ENCODE data around the gene SNX21.
"Not testable (repeated sequence)": the region's sequence is repeated elsewhere in the genome, so short reads cannot be mapped to it uniquely, and the experiment has no call there.

Gene SNX21

DNA sequence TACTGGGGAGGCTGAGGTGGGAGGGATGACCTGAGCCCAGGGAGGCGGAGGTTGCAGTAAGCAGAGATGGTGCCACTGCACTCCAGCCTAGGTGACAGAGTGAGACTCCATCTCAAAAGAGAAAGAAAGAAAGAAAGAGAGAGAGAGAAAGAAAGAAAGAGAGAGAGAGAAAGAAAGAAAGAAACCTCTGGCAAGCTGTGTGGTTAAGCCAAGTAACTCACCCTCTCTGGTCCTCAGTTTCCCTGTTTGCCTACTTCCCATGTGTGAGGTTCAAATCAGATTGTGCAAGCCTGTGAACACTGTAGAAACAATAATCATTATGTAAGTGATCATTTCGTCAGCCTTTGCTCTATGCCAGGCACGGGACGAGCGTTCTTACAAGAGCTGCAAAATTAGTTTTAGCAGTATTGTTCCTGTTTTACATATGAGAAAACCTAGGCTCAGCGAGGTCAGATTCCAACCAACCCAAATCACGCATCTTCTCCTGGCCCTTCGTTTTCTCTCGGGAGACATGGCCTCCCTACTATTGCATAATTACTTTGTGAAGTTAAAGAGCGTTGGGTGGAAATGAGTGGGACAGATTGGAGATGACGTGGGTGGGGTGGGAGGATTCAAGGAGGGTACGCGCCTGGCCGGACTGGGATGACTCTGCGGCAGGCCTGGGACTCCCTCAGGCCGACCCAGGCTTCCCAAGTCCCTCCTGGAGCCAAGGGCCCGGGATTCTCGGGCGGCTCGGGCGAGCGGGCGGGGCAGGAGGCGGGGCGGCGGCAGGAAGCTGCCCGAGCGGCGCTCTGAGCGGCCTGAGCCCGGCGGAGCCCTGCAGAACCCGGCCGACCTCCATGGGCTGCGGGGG is at the start of gene SNX21:
TSS of gene SNX21 (plus strand) at position 770 of the 853 bp plus-strand sequence. CDS start 121 bp downstream, outside the sequence.
- H3K27ac ChIP-seq (ENCODE audit: low read depth, low read length): peak within 1 kb of the TSS; percentile 94
- H3K27me3 ChIP-seq (ENCODE audit: control insufficient read depth in 5 of 5, insufficient read depth in 4 of 5, low read length in 5 of 5): no peaks in the 10 kb centered on the region
- peaks cover 6 to 58% (median 51%) of the 10 kb centered on the region in 5 donors for H3K4me1 ChIP-seq (ENCODE audit: control insufficient read depth in 5 of 5, insufficient read depth in 5 of 5, low read length in 5 of 5)

GRCh38 chr20:45788351-45788750 is 45.2 kb upstream of the SNX21 start:
- Histone ChIP-seq H3K36me3 (ENCODE audit: control insufficient read depth in 5 of 5, insufficient read depth in 5 of 5, low read length in 5 of 5) (no peaks in the 10 kb centered on the region), H3K4me1 (ENCODE audit: control insufficient read depth in 5 of 5, insufficient read depth in 5 of 5, low read length in 5 of 5) (peaks cover 3 to 17% (median 14%) of the 10 kb centered on the region in 5 donors), H3K27ac (ENCODE audit: low read depth, low read length) (no peak overlapping the region), H3K4me3 (ENCODE audit: low read depth in 1 of 5, low read length in 5 of 5) (no peak overlapping the region), H3K9me3 (ENCODE audit: control insufficient read depth in 5 of 5, low read length in 5 of 5) (no peaks in the 10 kb centered on the region), H3K27me3 (ENCODE audit: control insufficient read depth in 5 of 5, insufficient read depth in 4 of 5, low read length in 5 of 5) (peaks cover 0 to 2% (median 0%) of the 10 kb centered on the region in 5 donors), H3K9ac (ENCODE audit: low read length in 5 of 5) (no peak overlapping the region)

More for the DNA sequence above, at the start of gene SNX21:
- Histone ChIP-seq H3K9ac (ENCODE audit: low read length in 5 of 5) (peak within 1 kb of the TSS; percentile 72 to 90 (median 89)), H3K4me3 (ENCODE audit: low read depth in 1 of 5, low read length in 5 of 5) (peak within 1 kb of the TSS; percentile 71 to 85 (median 83)), H3K9me3 (ENCODE audit: control insufficient read depth in 5 of 5, low read length in 5 of 5) (no peaks in the 10 kb centered on the region), H3K36me3 (ENCODE audit: control insufficient read depth in 5 of 5, insufficient read depth in 5 of 5, low read length in 5 of 5) (peaks cover 0 to 10% (median 0%) of the 10 kb centered on the region in 5 donors)

DNA sequence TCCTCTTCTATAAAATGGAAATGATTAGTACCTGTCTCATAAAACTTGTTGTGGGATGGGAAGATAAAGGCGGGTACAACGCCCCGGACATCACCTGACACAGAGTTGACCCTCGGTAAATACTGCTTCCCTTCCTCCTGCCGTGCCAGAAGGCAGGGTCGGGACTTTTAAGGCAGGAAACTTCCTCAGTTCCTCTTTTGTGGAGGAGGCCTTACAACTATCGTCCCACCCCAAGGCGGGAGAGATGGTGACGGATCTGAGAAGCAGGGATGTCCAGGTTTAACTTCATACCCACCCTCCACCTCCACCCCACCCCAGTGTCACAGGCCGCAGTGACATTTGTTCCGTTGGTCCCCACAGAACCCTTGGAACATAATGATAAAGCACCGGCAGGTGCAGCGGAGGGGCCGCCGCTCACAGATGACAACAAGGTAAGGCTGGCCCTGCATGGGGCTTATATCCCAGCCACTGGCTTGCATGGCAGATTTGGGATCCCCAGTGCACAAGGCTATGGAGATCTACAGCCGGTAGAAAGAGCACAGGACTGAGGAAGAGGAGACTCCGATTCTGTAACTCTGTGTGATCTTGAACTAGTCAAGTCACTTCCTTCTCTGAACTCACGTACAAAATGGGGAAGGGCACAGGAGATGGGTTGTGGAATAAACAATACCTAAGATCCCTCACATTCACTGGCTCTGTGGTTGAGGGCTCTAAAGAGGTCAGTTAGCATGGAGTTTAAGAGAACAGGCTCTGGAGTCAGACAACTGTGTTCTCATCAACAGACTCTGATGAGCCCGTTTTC is 41.1 kb upstream of the SNX21 start:
- peaks cover 3 to 17% (median 14%) of the 10 kb centered on the region in 5 donors for H3K4me1 ChIP-seq (ENCODE audit: control insufficient read depth in 5 of 5, insufficient read depth in 5 of 5, low read length in 5 of 5)
- peaks cover 10 to 33% (median 28%) of the 10 kb centered on the region in 5 donors for H3K36me3 ChIP-seq (ENCODE audit: control insufficient read depth in 5 of 5, insufficient read depth in 5 of 5, low read length in 5 of 5)
- peak overlapping the region; percentile 88 for H3K27ac ChIP-seq (ENCODE audit: low read depth, low read length)
- H3K27me3 ChIP-seq (ENCODE audit: control insufficient read depth in 5 of 5, insufficient read depth in 4 of 5, low read length in 5 of 5): no peaks in the 10 kb centered on the region
- H3K9me3 ChIP-seq (ENCODE audit: control insufficient read depth in 5 of 5, low read length in 5 of 5): no peaks in the 10 kb centered on the region
- peak overlapping the region; percentile 75 to 98 (median 95) for H3K9ac ChIP-seq (ENCODE audit: low read length in 5 of 5)
- peak overlapping the region; percentile 73 to 90 (median 89) for H3K4me3 ChIP-seq (ENCODE audit: low read depth in 1 of 5, low read length in 5 of 5)

GRCh38 chr20:45796337-45797065 is 37.1 kb upstream of the SNX21 start:
- H3K36me3 ChIP-seq (ENCODE audit: control insufficient read depth in 5 of 5, insufficient read depth in 5 of 5, low read length in 5 of 5): peaks cover 13 to 41% (median 35%) of the 10 kb centered on the region in 5 donors
- no peak overlapping the region for H3K9ac ChIP-seq (ENCODE audit: low read length in 5 of 5)

DNA sequence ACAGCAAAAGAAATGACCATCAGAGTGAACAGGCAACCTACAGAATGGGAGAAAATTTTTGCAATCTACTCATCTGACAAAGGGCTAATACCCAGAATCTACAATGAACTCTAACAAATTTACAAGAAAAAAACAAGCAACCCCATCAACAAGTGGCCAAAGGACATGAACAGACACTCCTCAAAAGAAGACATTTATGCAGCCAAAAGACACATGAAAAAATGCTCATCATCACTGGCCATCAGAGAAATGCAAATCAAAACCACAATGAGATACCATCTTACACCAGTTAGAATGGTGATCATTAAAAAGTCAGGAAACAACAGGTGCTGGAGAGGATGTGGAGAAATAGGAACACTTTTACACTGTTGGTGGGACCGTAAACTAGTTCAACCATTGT is 36.1 kb upstream of the SNX21 start:
- not testable (repeated sequence) for H3K27me3 ChIP-seq (ENCODE audit: control insufficient read depth in 5 of 5, insufficient read depth in 4 of 5, low read length in 5 of 5); H3K4me1 ChIP-seq (ENCODE audit: control insufficient read depth in 5 of 5, insufficient read depth in 5 of 5, low read length in 5 of 5); H3K4me3 ChIP-seq (ENCODE audit: low read depth in 1 of 5, low read length in 5 of 5); H3K9me3 ChIP-seq (ENCODE audit: control insufficient read depth in 5 of 5, low read length in 5 of 5); H3K9ac ChIP-seq (ENCODE audit: low read length in 5 of 5); H3K27ac ChIP-seq (ENCODE audit: low read depth, low read length)
- peaks cover 18 to 51% (median 45%) of the 10 kb centered on the region in 5 donors for H3K36me3 ChIP-seq (ENCODE audit: control insufficient read depth in 5 of 5, insufficient read depth in 5 of 5, low read length in 5 of 5)

More at GRCh38 chr20:45796337-45797065, 37.1 kb upstream of the SNX21 start:
- Histone ChIP-seq H3K4me1 (ENCODE audit: control insufficient read depth in 5 of 5, insufficient read depth in 5 of 5, low read length in 5 of 5) (peaks cover 3 to 14% (median 13%) of the 10 kb centered on the region in 5 donors), H3K4me3 (ENCODE audit: low read depth in 1 of 5, low read length in 5 of 5) (no peak overlapping the region), H3K27me3 (ENCODE audit: control insufficient read depth in 5 of 5, insufficient read depth in 4 of 5, low read length in 5 of 5) (no peaks in the 10 kb centered on the region), H3K9me3 (ENCODE audit: control insufficient read depth in 5 of 5, low read length in 5 of 5) (no peaks in the 10 kb centered on the region), H3K27ac (ENCODE audit: low read depth, low read length) (no peak overlapping the region)

GRCh38 chr20:45797955-45798354 is 35.6 kb upstream of the SNX21 start:
- H3K4me3 ChIP-seq (ENCODE audit: low read depth in 1 of 5, low read length in 5 of 5); H3K27me3 ChIP-seq (ENCODE audit: control insufficient read depth in 5 of 5, insufficient read depth in 4 of 5, low read length in 5 of 5); H3K4me1 ChIP-seq (ENCODE audit: control insufficient read depth in 5 of 5, insufficient read depth in 5 of 5, low read length in 5 of 5); H3K9me3 ChIP-seq (ENCODE audit: control insufficient read depth in 5 of 5, low read length in 5 of 5); H3K27ac ChIP-seq (ENCODE audit: low read depth, low read length); H3K9ac ChIP-seq (ENCODE audit: low read length in 5 of 5): not testable (repeated sequence)
- H3K36me3 ChIP-seq (ENCODE audit: control insufficient read depth in 5 of 5, insufficient read depth in 5 of 5, low read length in 5 of 5): peaks cover 21 to 56% (median 49%) of the 10 kb centered on the region in 5 donors

- Histone ChIP-seq H3K27ac (ENCODE audit: low read depth, low read length) (no peak overlapping the region), H3K36me3 (ENCODE audit: control insufficient read depth in 5 of 5, insufficient read depth in 5 of 5, low read length in 5 of 5) (peaks cover 30 to 62% (median 56%) of the 10 kb centered on the region in 5 donors)
Measured at GRCh38 chr20:45798935-45799642, 34.5 kb upstream of the SNX21 start.

DNA sequence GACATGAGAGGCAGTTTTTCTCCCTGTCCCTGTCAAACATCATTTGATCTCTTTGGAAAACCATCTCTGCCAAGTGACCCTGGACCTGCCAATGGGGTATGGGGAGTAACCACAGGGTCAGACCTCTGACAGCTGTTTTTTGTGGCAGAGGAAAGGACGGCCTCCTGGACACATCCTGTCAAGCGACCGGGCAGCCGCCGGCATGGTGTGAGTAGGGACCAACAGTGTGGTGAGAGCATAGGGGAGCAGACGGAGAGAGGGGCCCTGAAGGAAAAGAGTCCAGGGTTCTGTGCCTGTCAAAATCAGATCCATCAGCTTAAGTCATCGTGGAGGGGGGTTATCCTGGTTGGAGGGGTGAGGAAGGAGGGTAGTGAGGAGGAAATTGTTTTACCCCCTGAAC is 31.7 kb upstream of the SNX21 start:
- no peak overlapping the region for H3K27ac ChIP-seq (ENCODE audit: low read depth, low read length)
- peaks cover 42 to 63% (median 59%) of the 10 kb centered on the region in 5 donors for H3K36me3 ChIP-seq (ENCODE audit: control insufficient read depth in 5 of 5, insufficient read depth in 5 of 5, low read length in 5 of 5)
- H3K4me1 ChIP-seq (ENCODE audit: control insufficient read depth in 5 of 5, insufficient read depth in 5 of 5, low read length in 5 of 5): no peaks in the 10 kb centered on the region
- no peaks in the 10 kb centered on the region for H3K9me3 ChIP-seq (ENCODE audit: control insufficient read depth in 5 of 5, low read length in 5 of 5)
- no peak overlapping the region for H3K9ac ChIP-seq (ENCODE audit: low read length in 5 of 5)
- no peak overlapping the region for H3K4me3 ChIP-seq (ENCODE audit: low read depth in 1 of 5, low read length in 5 of 5)
- no peaks in the 10 kb centered on the region for H3K27me3 ChIP-seq (ENCODE audit: control insufficient read depth in 5 of 5, insufficient read depth in 4 of 5, low read length in 5 of 5)

More at GRCh38 chr20:45798935-45799642, 34.5 kb upstream of the SNX21 start:
- no peaks in the 10 kb centered on the region for H3K4me1 ChIP-seq (ENCODE audit: control insufficient read depth in 5 of 5, insufficient read depth in 5 of 5, low read length in 5 of 5)
- H3K4me3 ChIP-seq (ENCODE audit: low read depth in 1 of 5, low read length in 5 of 5): no peak overlapping the region
- no peaks in the 10 kb centered on the region for H3K27me3 ChIP-seq (ENCODE audit: control insufficient read depth in 5 of 5, insufficient read depth in 4 of 5, low read length in 5 of 5)
- peak overlapping the region in 1 of 5 donors; percentile 23 for H3K9ac ChIP-seq (ENCODE audit: low read length in 5 of 5)
- H3K9me3 ChIP-seq (ENCODE audit: control insufficient read depth in 5 of 5, low read length in 5 of 5): no peaks in the 10 kb centered on the region

Data from subcutaneous abdominal adipose tissue (tissue), 5 donors.